Fibroblast of mammary gland (primary cell): ENCODE results near the gene RPL36AL.

Experiments used
- DNase-seq: peaks from one replicate; pipeline ENCODE4 v3.0.0-alpha.2; 2010; ENCODE audit warnings: low read depth
- H3K4me3 ChIP-seq: 2 replicates; pipeline ENCODE4 v1.5.1; 2011; ENCODE audit warnings: low read depth, mild to moderate bottlenecking, low read length, moderate library complexity; ENCODE audit not compliant: control insufficient read depth
- CTCF ChIP-seq: conservative IDR thresholded peaks from 2 replicates; pipeline ENCODE4 v1.5.1; 2011; ENCODE audit warnings: low read depth, low read length, inconsistent platforms; ENCODE audit not compliant: control insufficient read depth, insufficient read depth

The RPL36AL gene

GRCh38 chr14:49617852-49618519 lies 2.4 kb downstream of the RPL36AL start:
- no peak for DNase-seq
- no peak overlapping the region for H3K4me3 ChIP-seq
- TF ChIP-seq CTCF = no peak

DNA sequence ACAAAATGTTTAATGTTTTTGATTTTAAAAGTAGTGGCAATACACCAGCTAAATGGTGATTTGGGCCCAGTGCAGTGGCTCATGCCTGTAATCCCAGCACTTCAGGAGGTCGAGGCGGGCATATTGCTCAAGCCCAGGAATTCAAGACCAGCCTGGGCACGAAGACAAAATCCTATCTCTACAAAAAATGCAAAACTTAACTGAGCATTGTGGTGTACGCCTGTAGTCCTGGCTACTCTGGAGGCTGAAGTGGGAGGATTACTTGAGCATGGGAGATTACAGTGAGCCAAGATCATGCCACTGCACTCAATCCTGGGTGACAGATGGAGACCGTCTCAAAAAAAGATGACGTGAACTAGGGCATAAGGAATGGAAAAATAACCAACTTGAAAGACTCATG lies 4.7 kb downstream of the RPL36AL start:
- DNase-seq = no peak
- no peak for TF ChIP-seq CTCF
- H3K4me3 ChIP-seq = no peak overlapping the region

GRCh38 chr14:49614196-49614595 lies 6.2 kb downstream of the RPL36AL start:
- no peak for DNase-seq
- no peak for TF ChIP-seq CTCF
- no peak overlapping the region for H3K4me3 ChIP-seq

GRCh38 chr14:49612671-49613070 lies 7.8 kb downstream of the RPL36AL start:
- no peak for TF ChIP-seq CTCF
- no peak overlapping the region for H3K4me3 ChIP-seq
- DNase-seq = no peak

- TF ChIP-seq CTCF = no peak
- DNase-seq = no peak
- H3K4me3 ChIP-seq = no peak overlapping the region
Measured at GRCh38 chr14:49612251-49612650, 8.2 kb downstream of the RPL36AL start.

DNA sequence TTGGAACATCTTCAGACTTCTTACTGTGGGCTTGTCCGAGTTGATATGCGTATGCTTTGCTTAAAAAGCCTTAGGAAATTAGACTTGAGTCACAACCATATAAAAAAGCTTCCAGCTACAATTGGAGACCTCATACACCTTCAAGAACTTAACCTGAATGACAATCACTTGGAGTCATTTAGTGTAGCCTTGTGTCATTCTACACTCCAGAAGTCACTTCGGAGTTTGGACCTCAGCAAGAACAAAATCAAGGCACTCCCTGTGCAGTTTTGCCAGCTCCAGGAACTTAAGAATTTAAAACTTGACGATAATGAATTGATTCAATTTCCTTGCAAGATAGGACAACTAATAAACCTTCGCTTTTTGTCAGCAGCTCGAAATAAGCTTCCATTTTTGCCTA lies 12.8 kb downstream of the RPL36AL start:
- no peak for TF ChIP-seq CTCF
- no peak overlapping the region for H3K4me3 ChIP-seq
- no peak for DNase-seq
